ENCODE measurements around the gene ARSK.

DNA sequence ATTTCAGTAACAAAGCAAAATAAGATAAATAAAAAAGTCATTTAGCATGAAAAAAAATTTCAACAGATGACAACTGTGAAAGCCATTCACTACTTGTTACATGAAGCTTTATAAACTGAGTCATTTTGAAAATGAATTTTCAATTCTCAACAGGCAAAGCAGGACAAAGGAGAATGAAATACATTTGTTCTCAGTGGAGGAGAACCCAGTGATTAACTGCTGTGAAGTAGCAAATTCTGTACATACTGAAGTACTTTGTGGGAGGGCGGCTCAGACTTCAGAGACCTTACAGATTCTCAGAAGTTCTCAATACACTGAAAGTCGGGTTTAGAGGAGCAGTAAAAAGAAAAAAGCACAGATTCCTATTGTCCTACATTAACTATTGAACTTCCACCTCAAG, 21.8 kb upstream of the ARSK start:
- TF ChIP-seq CTCF (conservative IDR thresholded peaks at IDR 0.05; ENCODE audit: low read depth, low read length) = no peak
- no peak for TF ChIP-seq EZH2 (IDR thresholded peaks at IDR 0.05; ENCODE audit: borderline replicate concordance, low read depth, low read length, poor library complexity, severe bottlenecking)
